ENCODE measurements around the gene SPP1.

Gene SPP1

GRCh38 chr4:88027611-88028608 is 52.4 kb downstream of the SPP1 start:
- DNase-seq = no peak

- no peak for DNase-seq
Observed at GRCh38 chr4:88028946-88029345, 53.4 kb downstream of the SPP1 start.

DNA sequence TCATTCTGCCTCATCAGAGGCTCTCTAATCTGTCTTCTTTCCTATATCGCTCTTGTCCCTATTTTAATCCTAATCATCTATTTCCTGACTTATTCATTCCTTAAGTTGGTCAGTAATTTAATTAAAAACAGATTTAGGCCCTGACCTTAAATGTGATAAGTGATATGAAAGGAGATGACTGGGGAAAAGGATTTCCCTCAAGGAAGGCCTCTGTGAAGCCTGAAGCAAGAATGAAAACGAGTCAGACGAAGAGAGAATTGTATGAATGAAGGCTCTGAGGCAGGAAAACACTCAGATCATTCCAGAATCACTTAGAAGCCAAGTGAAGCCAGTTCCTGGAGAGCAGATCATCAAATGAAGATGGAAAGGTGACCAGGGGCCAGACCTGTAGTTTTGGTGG is 54.0 kb downstream of the SPP1 start:
- DNase-seq = no peak

DNA sequence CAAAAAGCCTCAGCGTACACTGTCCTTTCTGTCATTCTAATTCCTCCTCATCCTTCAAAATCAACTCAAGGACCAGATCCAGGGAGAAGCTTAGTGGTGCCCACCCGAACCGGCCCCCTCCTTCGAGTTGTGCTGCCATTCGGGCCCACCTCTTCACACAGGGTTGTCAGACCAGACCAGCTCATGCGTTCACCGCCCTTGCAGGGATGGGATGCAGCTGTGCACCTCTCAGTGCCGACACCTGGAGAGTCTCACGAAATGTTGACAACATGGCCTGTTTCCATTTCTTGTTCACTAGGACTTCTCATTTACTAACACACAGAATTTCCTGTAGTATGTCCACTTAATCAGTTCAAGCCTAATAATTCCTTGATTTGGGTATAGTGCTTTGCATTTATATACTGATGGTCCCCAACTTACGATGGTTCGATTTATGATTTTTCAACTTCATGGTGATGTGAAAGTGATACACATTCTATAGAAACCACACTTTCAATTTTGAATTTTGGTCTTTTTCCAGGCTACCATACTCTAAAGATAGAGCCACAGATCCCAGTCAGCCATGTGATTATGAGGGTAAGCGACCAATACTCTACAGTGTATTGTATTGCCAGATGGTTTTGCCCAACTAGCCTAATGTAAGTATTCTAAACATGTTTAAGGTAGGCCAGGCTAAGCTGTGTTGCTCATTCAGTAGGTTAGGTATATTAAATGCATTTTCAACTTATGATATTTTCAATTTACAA is 55.2 kb downstream of the SPP1 start:
- DNase-seq = no peak

Measured in central memory CD4-positive, alpha-beta T cell (primary cell).